Endothelial cell of umbilical vein (primary cell): Measurements from ENCODE around the gene XNDC1N. TPM values are rescaled to one million over a fixed set of nuclear protein-coding genes. Genes with fewer than 3 reads are reported as not detected.

ENCODE experiments used
- BruUV-seq: library from RNA; stranded (reverse); fragments of 400-500 nt; replicated peaks from 2 replicates; lab custom pipeline; 2021; lab: Mats Ljungman, UMichigan
- CTCF ChIA-PET: fragments of 300-600, 350-600 bp; sonication (Branson Sonifier 250); formaldehyde crosslinking; loops from one replicate; lab custom pipeline; 2021; ENCODE audit warnings: antibody characterized with exemption, inconsistent platforms; lab: Charles Lee
- POLR2A ChIA-PET: fragments of 300-600, 350-600 bp; sonication (Branson Sonifier 250); formaldehyde crosslinking; loops from one replicate; lab custom pipeline; 2021; ENCODE audit warnings: antibody characterized with exemption, inconsistent platforms; lab: Charles Lee
- DNase-seq: peaks from one replicate; pipeline ENCODE4 v3.0.0-alpha.2; 2011; ENCODE audit warnings: low read depth, low spot score
- FAIRE-seq: peaks from 2 replicates; lab custom pipeline; 2011; peaks lifted over from hg19 to GRCh38; lab: Jason Lieb, UNC
- H2AFZ ChIP-seq: 2 replicates; pipeline ENCODE4 v1.6.0; 2012; ENCODE audit warnings: low read depth, low read length, control low read depth, inconsistent platforms
- H3K27ac ChIP-seq: 2 replicates; pipeline ENCODE4 v1.5.1; 2011; ENCODE audit warnings: low read depth, mild to moderate bottlenecking, control low read depth, low read length, moderate library complexity; ENCODE audit not compliant: insufficient read depth
- H3K27me3 ChIP-seq, 2 experiments: 2 replicates each; pipeline versions ENCODE4 v1.6.0 to v1.6.1; 2011; ENCODE audit warnings: low read length in 2 of 2, mixed read lengths in 1 of 2; ENCODE audit not compliant: control insufficient read depth in 2 of 2, insufficient read depth in 2 of 2
- H3K36me3 ChIP-seq, 2 experiments: 2 replicates in 1 of 2; 3 replicates in 1 of 2; pipeline ENCODE4 v1.5.1; 2011; ENCODE audit warnings: low read length in 2 of 2, mild to moderate bottlenecking in 1 of 2, moderate library complexity in 1 of 2; ENCODE audit not compliant: control insufficient read depth in 2 of 2, insufficient read depth in 2 of 2; ENCODE audit errors: extremely low read depth in 1 of 2
- H3K4me1 ChIP-seq: 3 replicates; pipeline ENCODE4 v1.5.1; 2011; ENCODE audit warnings: mild to moderate bottlenecking, low read length; ENCODE audit not compliant: control insufficient read depth, insufficient read depth; ENCODE audit errors: extremely low read depth
- H3K4me2 ChIP-seq: 2 replicates; pipeline ENCODE4 v1.6.1; 2011; ENCODE audit warnings: low read length, control low read depth, mixed read lengths; ENCODE audit not compliant: insufficient read depth
- H3K4me3 ChIP-seq, 3 experiments: fragments of 200-600 bp in 1 of 3; sonication (generic), shearing (Covaris generic) in 1 of 3; replicated peaks in 1 of 3; 2 replicates each; pipeline ENCODE4 v1.5.1; 2011 to 2016; ENCODE audit warnings: control low read depth in 3 of 3, low read length in 3 of 3, mild to moderate bottlenecking in 2 of 3, inconsistent platforms in 1 of 3, low read depth in 1 of 3, moderate library complexity in 1 of 3; ENCODE audit not compliant: insufficient read depth in 1 of 3
- H3K79me2 ChIP-seq: 2 replicates; pipeline ENCODE4 v1.6.0; 2012; ENCODE audit warnings: low read length, inconsistent platforms; ENCODE audit not compliant: control insufficient read depth, insufficient read depth
- H3K9ac ChIP-seq: replicated peaks from 2 replicates; pipeline ENCODE3; 2011; ENCODE audit warnings: low read length, control low read depth; ENCODE audit not compliant: insufficient read depth; ENCODE audit errors: extremely low read depth
- H3K9me1 ChIP-seq: replicated peaks from 3 replicates; pipeline ENCODE4 v1.6.0; 2011; ENCODE audit warnings: mild to moderate bottlenecking, low read length; ENCODE audit not compliant: control insufficient read depth, insufficient read depth; ENCODE audit errors: extremely low read depth
- H3K9me3 ChIP-seq: replicated peaks from 2 replicates; pipeline ENCODE4 v1.5.1; 2012; ENCODE audit warnings: low read length, inconsistent platforms; ENCODE audit not compliant: control insufficient read depth, insufficient read depth
- H4K20me1 ChIP-seq: replicated peaks from 2 replicates; pipeline ENCODE3; 2011; ENCODE audit warnings: mild to moderate bottlenecking, low read length; ENCODE audit not compliant: control insufficient read depth, insufficient read depth; ENCODE audit errors: extremely low read depth
- CTCF ChIP-seq, 2 donors: IDR thresholded peaks; 1 replicate in 1 of 2; 2 replicates in 1 of 2; pipeline ENCODE4 v1.5.1; 2011; ENCODE audit warnings: low read length in 2 of 2, mild to moderate bottlenecking in 2 of 2, moderate library complexity in 2 of 2, control low read depth in 1 of 2, inconsistent platforms in 1 of 2, low read depth in 1 of 2; ENCODE audit not compliant: insufficient read depth in 1 of 2; ENCODE audit errors: extremely low read depth in 1 of 2
- EZH2 ChIP-seq: IDR thresholded peaks from 2 replicates; pipeline ENCODE4 v1.6.1; 2012; ENCODE audit warnings: borderline replicate concordance, low read depth, mild to moderate bottlenecking, moderate library complexity, low read length, inconsistent platforms; ENCODE audit not compliant: severe bottlenecking
- FOS ChIP-seq: IDR thresholded peaks from 2 replicates; pipeline ENCODE4 v1.6.1; 2011; ENCODE audit warnings: mild to moderate bottlenecking, low read length, moderate library complexity, borderline replicate concordance; ENCODE audit not compliant: insufficient read depth
- GATA2 ChIP-seq: IDR thresholded peaks from 2 replicates; pipeline ENCODE4 v1.7.0; 2011; ENCODE audit warnings: low read depth, mild to moderate bottlenecking, moderate library complexity, mixed read lengths, low read length; ENCODE audit not compliant: insufficient read length, insufficient read depth
- JUN ChIP-seq: IDR thresholded peaks from 2 replicates; pipeline ENCODE4 v1.6.1; 2011; ENCODE audit warnings: borderline replicate concordance, low read depth; ENCODE audit not compliant: insufficient read length, insufficient read depth
- MYC ChIP-seq: IDR thresholded peaks from one replicate; pipeline ENCODE4 v1.6.1; 2011; ENCODE audit warnings: mild to moderate bottlenecking, low read depth, low read length
- POLR2A ChIP-seq: IDR thresholded peaks from 2 replicates; pipeline ENCODE4 v1.6.1; 2012; ENCODE audit warnings: low read depth, mild to moderate bottlenecking, control low read depth, low read length
- POLR2AphosphoS5 ChIP-seq: IDR thresholded peaks from 2 replicates; pipeline ENCODE4 v1.6.1; 2012; ENCODE audit warnings: low read depth, mild to moderate bottlenecking, control low read depth, low read length, moderate library complexity; ENCODE audit not compliant: insufficient read depth
- dilution Hi-C: fragments of 300-500 bp; cut with MboI; formaldehyde crosslinking; loops from one replicate; pipeline ENCODE4 v1.15.0; 2019; ENCODE audit warnings: low sequenced_read_pairs; ENCODE audit not compliant: extremely low pct_ligation_motif_present
- intact Hi-C: fragments of 100-400 bp; cut with micrococcal nuclease; formaldehyde crosslinking; loops from one replicate; pipeline ENCODE4 v1.10.0; 2022
- polyA plus RNA-seq, 4 experiments: library from polyadenylated mRNA; depleted of rRNA in 3 of 4; stranded (reverse) in 3 of 4; unstranded in 1 of 4; fragments of >200 nt; gene quantifications; 2 replicates each; pipeline versions ENCODE4 v1.2.1 to v1.2.3, GENCODE V29; 2011 to 2012; ENCODE audit warnings: missing spikeins in 1 of 4
- total RNA-seq: library from RNA; stranded (reverse); gene quantifications from 2 replicates; pipeline ENCODE4 v1.2.3, GENCODE V29; 2021
- TF ChIP-seq, protein P1 (sequence below): IDR thresholded peaks from 2 replicates; pipeline ENCODE4 v1.6.1; 2011; ENCODE audit not compliant: insufficient read depth, insufficient read length

Gene XNDC1N
- total and polyA plus RNA-seq, 2 donors (not counting 3 experiments of a cell fraction or from before 2014, with no cell fraction given) = 3.5 to 9.0 TPM

GRCh38 chr11:71929491-71929890 is 1.1 kb upstream of the XNDC1N start:
- dilution Hi-C loops (no loop called here), intact Hi-C loops (loop anchor here (2.0 kb wide), 1 partner anchor 183 kb away; the partner anchor contains the start of gene ANAPC15)
- TF ChIP-seq MYC (no peak), POLR2A (no peak), EZH2 (no peak), POLR2AphosphoS5 (no peak), GATA2 (no peak), CTCF (IDR thresholded peaks at IDR 0.05; ENCODE audit: extremely low read depth in 1 of 2, insufficient read depth in 1 of 2, low read depth in 1 of 2, low read length in 2 of 2) (no peak), FOS (no peak), JUN (no peak)
- TF ChIP-seq, protein P1, sequence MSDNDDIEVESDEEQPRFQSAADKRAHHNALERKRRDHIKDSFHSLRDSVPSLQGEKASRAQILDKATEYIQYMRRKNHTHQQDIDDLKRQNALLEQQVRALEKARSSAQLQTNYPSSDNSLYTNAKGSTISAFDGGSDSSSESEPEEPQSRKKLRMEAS = no peak
- no peaks in the 10 kb centered on the region for H3K9me3 ChIP-seq
- peak overlapping the region; percentile 51 for H3K27ac ChIP-seq
- CTCF ChIA-PET = interaction anchor here (0.7 to 2.1 kb wide), 8 partner anchors 9 to 129 kb away, joined by 3 to 14 read pairs (median 4); no protein-coding TSS in a partner anchor
- H3K79me2 ChIP-seq = peaks cover 67% of the 10 kb centered on the region
- H3K27me3 ChIP-seq = no peaks in the 10 kb centered on the region
- peak overlapping the region; percentile 63 to 95 (median 78) for H3K4me3 ChIP-seq
- peaks cover 58% of the 10 kb centered on the region for H3K4me1 ChIP-seq
- no peak for FAIRE-seq
- H3K9ac ChIP-seq = peak overlapping the region; percentile 97
- no peak overlapping the region for H2AFZ ChIP-seq
- TSS peak; percentile 15 for BruUV-seq
- DNase-seq = no peak
- H4K20me1 ChIP-seq = no peaks in the 10 kb centered on the region
- H3K9me1 ChIP-seq = no peaks in the 10 kb centered on the region
- peak overlapping the region; percentile 75 for H3K4me2 ChIP-seq
- POLR2A ChIA-PET = interaction anchor here (0.7 to 2.3 kb wide), 4 partner anchors 14 to 183 kb away, joined by 3 to 17 read pairs (median 3); partner anchors contain the start of gene ANAPC15
- no peaks in the 10 kb centered on the region for H3K36me3 ChIP-seq
